GM19193 (cell line): ENCODE data around the gene ZNF142.

ENCODE experiments used
- POLR2A ChIP-seq: IDR thresholded peaks from 4 replicates; pipeline ENCODE4 v1.6.1; 2011; ENCODE audit not compliant: insufficient read depth, insufficient read length; ENCODE audit errors: extremely low read depth

ZNF142 gene

DNA sequence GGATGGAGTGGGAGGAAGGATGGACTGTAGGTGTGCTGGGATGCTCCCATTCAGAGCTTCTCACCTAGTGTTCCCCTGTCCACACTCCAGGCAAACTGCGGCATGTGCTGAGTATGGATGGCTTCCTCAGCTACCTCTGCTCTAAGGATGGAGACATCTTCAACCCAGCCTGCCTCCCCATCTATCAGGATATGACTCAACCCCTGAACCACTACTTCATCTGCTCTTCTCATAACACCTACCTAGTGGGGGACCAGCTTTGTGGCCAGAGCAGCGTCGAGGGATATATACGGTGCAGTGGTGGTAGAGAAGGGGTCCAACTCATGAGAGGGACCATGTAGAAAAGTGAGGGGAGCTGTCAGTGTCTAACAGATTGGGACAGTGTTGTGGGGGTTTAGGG is 31.5 kb downstream of the ZNF142 start:
- TF ChIP-seq POLR2A = no peak

DNA sequence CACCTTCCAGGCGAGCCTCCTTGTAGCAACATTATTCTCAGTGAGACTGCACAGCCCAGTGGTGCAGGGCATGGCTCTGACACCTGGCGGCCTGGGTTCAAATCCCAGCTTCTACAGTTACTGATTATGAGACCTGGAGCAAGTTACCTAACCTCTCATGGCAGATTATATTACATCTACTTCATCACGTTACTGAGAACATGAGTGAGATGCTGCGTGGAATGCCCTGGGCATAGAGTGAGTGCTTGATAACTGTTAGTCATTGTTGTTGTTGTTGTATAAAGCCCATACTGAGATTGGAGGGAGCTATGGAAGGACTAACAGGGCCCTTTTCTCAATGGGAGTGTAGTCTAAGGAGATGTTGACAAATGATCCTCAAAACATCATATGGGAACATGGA is 33.1 kb downstream of the ZNF142 start:
- TF ChIP-seq POLR2A = no peak

DNA sequence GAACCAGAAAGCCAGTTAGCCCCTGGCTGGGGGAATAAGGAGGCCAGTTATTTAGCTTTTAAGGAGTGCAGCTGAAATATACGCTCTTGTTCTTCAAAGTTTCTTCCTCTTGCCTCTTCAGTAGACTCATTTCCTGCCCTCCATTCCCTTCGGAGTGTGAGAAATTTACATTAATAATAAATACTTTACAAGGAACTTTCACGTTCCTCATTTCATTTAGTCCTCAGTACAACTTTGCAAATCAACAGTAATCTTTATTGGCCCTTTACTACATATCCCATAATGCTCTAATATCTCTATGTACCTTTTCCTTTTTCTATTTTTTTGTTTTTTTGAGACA is 36.1 kb downstream of the ZNF142 start:
- no peak for TF ChIP-seq POLR2A

DNA sequence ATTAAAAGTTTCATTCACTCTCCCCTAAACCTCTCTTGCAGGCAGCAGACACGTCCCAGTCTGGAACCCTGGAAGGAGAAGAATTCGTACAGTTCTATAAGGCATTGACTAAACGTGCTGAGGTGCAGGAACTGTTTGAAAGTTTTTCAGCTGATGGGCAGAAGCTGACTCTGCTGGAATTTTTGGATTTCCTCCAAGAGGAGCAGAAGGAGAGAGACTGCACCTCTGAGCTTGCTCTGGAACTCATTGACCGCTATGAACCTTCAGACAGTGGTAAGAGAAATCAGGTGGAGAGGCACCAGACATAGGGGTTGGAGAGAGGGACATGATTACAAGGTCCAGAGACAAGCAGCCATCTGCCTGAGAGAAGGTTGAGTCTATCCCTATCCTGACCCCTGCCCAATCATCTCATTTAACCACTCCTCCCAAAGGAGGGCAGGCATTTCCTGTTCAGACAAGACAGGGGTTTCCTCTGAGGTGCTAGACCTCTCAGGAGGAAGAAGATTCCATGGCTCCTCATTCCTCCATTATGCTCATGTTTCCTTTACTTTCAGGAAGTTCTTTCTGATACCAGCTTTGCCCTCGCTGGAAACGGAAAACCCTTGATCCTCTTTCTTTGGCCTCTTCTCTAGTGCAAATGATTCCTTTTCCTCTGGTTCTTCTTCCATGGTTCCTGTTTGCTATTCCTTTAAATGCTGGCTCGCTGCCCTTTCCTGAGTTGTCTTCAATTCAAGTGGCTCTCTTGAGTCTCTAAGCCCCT is 36.6 kb downstream of the ZNF142 start:
- no peak for TF ChIP-seq POLR2A

DNA sequence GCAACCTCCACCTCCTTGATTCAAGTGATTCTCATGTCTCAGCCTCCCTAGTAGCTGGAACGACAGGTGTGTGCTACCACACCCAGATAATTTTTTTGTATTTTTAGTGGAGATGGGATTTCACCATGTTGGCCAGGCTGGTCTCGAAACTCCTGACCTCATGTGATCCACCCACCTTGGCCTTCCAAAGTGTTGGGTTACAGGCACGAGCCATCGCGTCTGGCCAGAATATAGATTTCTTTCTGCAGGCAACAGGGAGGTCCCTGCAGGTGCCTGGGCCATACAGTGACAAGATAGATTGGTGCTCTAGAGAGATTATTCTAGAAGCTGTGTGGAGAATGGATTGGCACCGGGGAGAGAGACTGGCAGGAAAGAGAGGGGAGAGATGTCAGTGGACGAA is 38.4 kb downstream of the ZNF142 start:
- TF ChIP-seq POLR2A = no peak

DNA sequence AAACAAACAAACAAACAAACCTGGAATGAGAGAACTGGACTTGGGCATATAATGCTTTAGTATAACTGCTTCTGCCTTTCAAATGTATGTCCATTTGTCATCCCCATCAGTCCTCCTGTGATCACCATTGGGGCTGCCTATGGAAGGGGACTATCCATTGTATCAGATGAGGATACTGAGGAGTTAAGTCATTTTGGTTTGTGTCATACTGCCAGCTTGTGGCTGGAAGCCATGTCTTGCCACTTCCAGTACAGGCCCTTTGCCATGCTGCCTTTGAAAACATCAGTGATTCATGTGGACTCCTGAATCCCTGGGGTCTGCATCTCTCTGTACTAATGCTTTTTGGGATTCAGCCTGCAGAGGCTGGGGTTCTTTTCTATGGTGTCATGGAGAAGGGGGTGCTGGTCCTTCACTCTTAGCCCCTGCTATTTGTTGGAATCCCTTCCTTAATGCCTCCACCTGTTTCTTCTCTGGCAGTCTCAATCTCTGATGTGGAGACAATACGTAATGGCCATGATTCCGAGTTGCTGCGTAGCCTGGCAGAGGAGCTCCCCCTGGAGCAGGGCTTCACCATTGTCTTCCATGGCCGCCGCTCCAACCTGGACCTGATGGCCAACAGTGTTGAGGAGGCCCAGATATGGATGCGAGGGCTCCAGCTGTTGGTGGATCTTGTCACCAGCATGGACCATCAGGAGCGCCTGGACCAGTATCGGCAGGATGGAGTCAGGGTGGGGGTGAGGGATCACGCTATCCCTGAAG is 41.1 kb downstream of the ZNF142 start:
- TF ChIP-seq POLR2A = no peak

DNA sequence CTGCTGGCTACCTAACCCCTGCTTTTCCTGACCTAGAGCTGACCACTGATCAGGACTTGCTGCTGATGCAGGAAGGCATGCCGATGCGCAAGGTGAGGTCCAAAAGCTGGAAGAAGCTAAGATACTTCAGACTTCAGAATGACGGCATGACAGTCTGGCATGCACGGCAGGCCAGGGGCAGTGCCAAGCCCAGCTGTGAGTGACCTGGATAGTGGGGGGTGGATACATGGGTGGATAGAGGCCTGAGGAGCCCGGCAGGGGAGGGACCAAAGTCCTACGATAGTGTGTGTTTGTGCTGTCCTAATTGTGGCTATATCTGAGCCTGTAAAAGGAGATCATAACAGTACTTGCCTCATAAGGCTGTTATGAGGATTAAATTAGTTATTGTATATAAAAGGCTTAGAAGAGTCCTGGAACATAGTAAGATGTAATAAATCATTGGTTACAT is 43.5 kb downstream of the ZNF142 start:
- no peak for TF ChIP-seq POLR2A

DNA sequence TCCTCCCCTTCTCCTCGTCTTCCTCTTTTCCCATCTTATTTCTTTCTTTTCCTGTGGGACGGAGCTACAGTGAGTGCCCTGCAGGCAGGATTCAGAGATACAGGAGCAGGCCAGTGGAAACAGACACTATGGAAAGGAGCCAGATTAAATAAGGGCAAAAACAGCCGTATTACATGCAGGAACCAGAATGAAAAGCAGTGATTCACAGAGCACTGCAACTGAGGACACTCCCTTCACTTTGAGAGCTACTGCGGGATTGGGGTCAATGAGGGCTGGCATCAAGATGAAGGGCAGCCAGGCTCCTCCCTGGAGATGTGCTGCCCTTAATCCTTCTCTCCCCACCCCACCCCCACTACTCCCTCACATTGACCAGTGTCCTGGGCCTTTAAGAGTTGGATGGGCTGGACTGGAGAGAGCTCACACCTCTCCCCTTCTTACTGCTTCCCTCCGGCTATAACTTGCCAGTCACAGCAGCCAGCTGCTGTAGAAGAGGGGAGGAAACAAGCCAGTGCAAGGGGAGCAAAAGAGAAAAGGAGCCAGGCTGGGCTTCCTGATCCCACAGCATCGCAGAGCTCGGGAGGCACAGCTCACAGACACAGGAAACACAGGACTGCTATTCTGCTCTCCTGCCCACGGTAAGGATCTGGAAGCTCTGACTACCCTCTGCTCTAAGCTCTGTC is 51.8 kb downstream of the ZNF142 start, which contains the start of gene PLCD4:
Gene PLCD4 (plus strand): TSS at position 464 of the 680 bp plus-strand sequence. CDS start 7,841 bp downstream, outside the sequence.
- TF ChIP-seq POLR2A = no peak

DNA sequence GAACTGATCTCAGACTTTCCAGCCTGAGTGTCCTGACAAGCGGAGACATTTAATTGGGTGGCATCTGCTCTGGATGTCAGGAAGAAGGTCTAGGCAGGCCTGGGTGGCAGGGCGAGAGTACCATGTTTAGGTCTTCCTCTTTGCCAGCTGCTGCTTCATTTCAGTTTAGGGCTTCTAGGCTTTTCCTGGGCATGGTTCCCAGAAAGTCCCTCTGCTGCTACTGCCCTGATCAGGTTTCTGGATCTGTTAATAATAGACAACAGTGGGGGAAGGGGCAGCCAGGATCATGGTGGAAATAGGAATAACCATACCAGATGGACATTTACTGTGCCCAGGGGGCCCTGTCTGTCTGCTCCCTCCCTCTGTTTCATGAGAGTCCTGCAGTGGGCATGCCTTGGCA is 54.0 kb downstream of the ZNF142 start:
- TF ChIP-seq POLR2A = no peak
